Mammary epithelial cell (primary cell): ENCODE data around the gene ISX.

Source experiments
- CTCF ChIP-seq, 2 donors: IDR thresholded peaks in 1 of 2; conservative IDR thresholded peaks in 1 of 2; 2 replicates each; pipeline ENCODE4 v1.5.1; 2011 to 2012; ENCODE audit warnings: inconsistent platforms in 2 of 2, low read length in 2 of 2, mild to moderate bottlenecking in 2 of 2, control low read depth in 1 of 2, low read depth in 1 of 2; ENCODE audit not compliant: insufficient read depth in 1 of 2; ENCODE audit errors: extremely low read depth in 1 of 2
- EZH2 ChIP-seq: IDR thresholded peaks from 2 replicates; pipeline ENCODE4 v1.6.1; 2012; ENCODE audit warnings: low read length, inconsistent platforms, borderline replicate concordance

- no peak for TF ChIP-seq CTCF (conservative IDR thresholded peaks at IDR 0.05 in 1 of 2, IDR thresholded peaks at IDR 0.05 in 1 of 2; ENCODE audit: extremely low read depth in 1 of 2, insufficient read depth in 1 of 2, low read depth in 1 of 2, low read length in 2 of 2)
- no peak for TF ChIP-seq EZH2
These were observed 65.6 kb downstream of the ISX start for GRCh38 chr22:35131525-35132000.
